Measurements from ENCODE around the gene TNIK. TPM values are rescaled to one million over a fixed set of nuclear protein-coding genes. Genes with fewer than 3 reads are reported as not detected.
"Not testable (repeated sequence)": the region's sequence is repeated elsewhere in the genome, so short reads cannot be mapped to it uniquely, and the experiment has no call there.

The TNIK gene
- total RNA-seq, 2 donors from 2014 or later, result 9.0 to 11.6 TPM

DNA sequence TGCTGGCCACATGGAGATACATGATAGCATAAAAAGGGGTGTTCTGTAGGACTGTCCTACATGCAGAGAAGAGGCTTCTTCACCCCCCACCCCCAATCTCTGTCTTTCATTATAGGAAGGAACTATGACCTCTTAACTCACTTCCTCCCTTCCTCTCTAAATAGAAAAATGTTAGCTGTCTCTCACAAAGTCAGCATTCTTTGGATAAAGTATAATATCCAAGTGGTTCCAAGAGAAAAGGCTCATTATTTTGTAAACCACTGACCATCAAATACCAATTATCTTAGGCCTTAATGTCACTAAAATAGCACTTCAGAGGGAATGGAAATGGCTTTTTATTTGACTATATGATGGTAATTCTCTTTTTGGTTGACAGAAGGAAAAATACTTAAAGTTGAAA is 338.4 kb downstream of the TNIK start:
- Histone ChIP-seq H3K27ac (no peak overlapping the region), H3K36me3 (peaks cover 3% of the 10 kb centered on the region), H3K4me3 (no peak overlapping the region), H3K27me3 (no peaks in the 10 kb centered on the region), H3K4me1 (peaks cover 0 to 3% of the 10 kb centered on the region in 2 donors), H3K9me3 (no peaks in the 10 kb centered on the region)
- TF ChIP-seq, protein P1, sequence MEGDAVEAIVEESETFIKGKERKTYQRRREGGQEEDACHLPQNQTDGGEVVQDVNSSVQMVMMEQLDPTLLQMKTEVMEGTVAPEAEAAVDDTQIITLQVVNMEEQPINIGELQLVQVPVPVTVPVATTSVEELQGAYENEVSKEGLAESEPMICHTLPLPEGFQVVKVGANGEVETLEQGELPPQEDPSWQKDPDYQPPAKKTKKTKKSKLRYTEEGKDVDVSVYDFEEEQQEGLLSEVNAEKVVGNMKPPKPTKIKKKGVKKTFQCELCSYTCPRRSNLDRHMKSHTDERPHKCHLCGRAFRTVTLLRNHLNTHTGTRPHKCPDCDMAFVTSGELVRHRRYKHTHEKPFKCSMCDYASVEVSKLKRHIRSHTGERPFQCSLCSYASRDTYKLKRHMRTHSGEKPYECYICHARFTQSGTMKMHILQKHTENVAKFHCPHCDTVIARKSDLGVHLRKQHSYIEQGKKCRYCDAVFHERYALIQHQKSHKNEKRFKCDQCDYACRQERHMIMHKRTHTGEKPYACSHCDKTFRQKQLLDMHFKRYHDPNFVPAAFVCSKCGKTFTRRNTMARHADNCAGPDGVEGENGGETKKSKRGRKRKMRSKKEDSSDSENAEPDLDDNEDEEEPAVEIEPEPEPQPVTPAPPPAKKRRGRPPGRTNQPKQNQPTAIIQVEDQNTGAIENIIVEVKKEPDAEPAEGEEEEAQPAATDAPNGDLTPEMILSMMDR (IDR thresholded peaks at IDR 0.05), result no peak
- DNase-seq (ENCODE audit: low spot score), result no peak

GRCh38 chr3:171119402-171119801 is 340.8 kb downstream of the TNIK start:
- not testable (repeated sequence) for H3K9me3 ChIP-seq; DNase-seq (ENCODE audit: low spot score)

DNA sequence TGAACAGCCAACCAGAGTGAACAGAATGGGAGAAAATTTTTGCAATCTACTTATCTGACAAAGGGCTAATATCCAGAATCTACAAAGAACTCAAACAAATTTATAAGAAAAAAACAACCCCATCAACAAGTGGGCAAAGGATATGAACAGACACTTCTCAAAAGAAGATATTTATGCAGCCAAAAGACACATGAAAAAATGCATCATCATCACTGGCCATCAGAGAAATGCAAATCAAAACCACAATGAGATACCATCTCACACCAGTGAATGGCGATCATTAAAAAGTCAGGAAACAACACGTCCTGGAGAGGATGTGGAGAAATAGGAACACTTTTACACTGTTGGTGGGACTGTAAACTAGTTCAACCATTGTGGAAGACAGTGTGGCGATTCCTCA is 341.2 kb downstream of the TNIK start:
- H3K27ac ChIP-seq; H3K27me3 ChIP-seq; H3K36me3 ChIP-seq; DNase-seq (ENCODE audit: low spot score); H3K4me3 ChIP-seq; H3K9me3 ChIP-seq: not testable (repeated sequence)
- H3K4me1 ChIP-seq, result peaks cover 0 to 11% of the 10 kb centered on the region in 2 donors

More at GRCh38 chr3:171119402-171119801, 340.8 kb downstream of the TNIK start:
- H3K4me3 ChIP-seq, H3K27ac ChIP-seq, H3K27me3 ChIP-seq, H3K36me3 ChIP-seq: not testable (repeated sequence)
- peaks cover 0 to 11% of the 10 kb centered on the region in 2 donors for H3K4me1 ChIP-seq

- TF ChIP-seq, protein P1 (IDR thresholded peaks at IDR 0.05), result no peak
- H3K4me3 ChIP-seq, result no peak overlapping the region
- peaks cover 0 to 11% of the 10 kb centered on the region in 2 donors for H3K4me1 ChIP-seq
- H3K9me3 ChIP-seq, result no peaks in the 10 kb centered on the region
- H3K27ac ChIP-seq, result no peak overlapping the region
- DNase-seq (ENCODE audit: low spot score), result no peak
- no peaks in the 10 kb centered on the region for H3K36me3 ChIP-seq
- no peaks in the 10 kb centered on the region for H3K27me3 ChIP-seq
Observed at GRCh38 chr3:171116824-171117395, 343.3 kb downstream of the TNIK start.

GRCh38 chr3:171116365-171116764 is 343.8 kb downstream of the TNIK start:
- H3K36me3 ChIP-seq, result no peaks in the 10 kb centered on the region
- H3K4me1 ChIP-seq, result peaks cover 0 to 11% of the 10 kb centered on the region in 2 donors
- no peaks in the 10 kb centered on the region for H3K9me3 ChIP-seq
- DNase-seq (ENCODE audit: low spot score), result no peak
- no peak overlapping the region for H3K4me3 ChIP-seq
- no peak overlapping the region for H3K27ac ChIP-seq
- H3K27me3 ChIP-seq, result no peaks in the 10 kb centered on the region
- TF ChIP-seq, protein P1 (IDR thresholded peaks at IDR 0.05), result no peak

GRCh38 chr3:171115667-171116066 is 344.5 kb downstream of the TNIK start:
- Histone ChIP-seq H3K27ac (no peak overlapping the region), H3K36me3 (peaks cover under 1% of the 10 kb centered on the region), H3K27me3 (no peaks in the 10 kb centered on the region), H3K9me3 (no peaks in the 10 kb centered on the region), H3K4me3 (no peak overlapping the region), H3K4me1 (peaks cover 0 to 11% of the 10 kb centered on the region in 2 donors)
- TF ChIP-seq, protein P1 (IDR thresholded peaks at IDR 0.05), result no peak
- no peak for DNase-seq (ENCODE audit: low spot score)

DNA sequence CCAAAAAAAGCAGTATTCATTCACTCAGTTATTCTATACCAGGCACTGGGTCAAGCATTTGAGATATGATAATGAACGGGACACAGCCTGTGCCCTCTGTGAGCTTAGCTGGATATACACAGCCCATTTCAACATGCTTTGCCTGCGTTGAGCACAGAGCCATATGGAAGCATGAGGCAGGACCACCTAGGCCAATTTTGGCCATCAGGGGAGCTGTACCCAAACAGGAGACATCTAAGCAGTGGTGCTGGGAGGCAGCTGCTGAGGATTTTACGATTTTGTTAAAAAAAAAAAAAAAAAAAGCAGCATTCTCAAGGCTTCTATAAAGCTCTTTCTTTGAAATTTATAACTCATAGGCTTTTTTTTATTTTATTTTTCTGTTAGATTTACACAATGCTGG is 346.5 kb downstream of the TNIK start:
- Histone ChIP-seq H3K4me3 (no peak overlapping the region), H3K9me3 (no peaks in the 10 kb centered on the region), H3K27me3 (no peaks in the 10 kb centered on the region), H3K27ac (no peak overlapping the region), H3K36me3 (peaks cover 9% of the 10 kb centered on the region), H3K4me1 (peaks cover 0 to 11% of the 10 kb centered on the region in 2 donors)
- no peak for DNase-seq (ENCODE audit: low spot score)
- TF ChIP-seq, protein P1 (IDR thresholded peaks at IDR 0.05), result no peak

Measured in right atrium auricular region (tissue), 2 donors.